Muscle of back (tissue), 11 donors: Measurements from ENCODE around the gene AGK. TPM values are rescaled to one million over a fixed set of nuclear protein-coding genes. Genes with fewer than 3 reads are reported as not detected.
"Not testable (repeated sequence)": the region's sequence is repeated elsewhere in the genome, so short reads cannot be mapped to it uniquely, and the experiment has no call there.

ENCODE experiments used
- DNase-seq, 3 donors: peaks; one replicate each; pipeline versions ENCODE4 v3.0.0 to v3.0.0-alpha.2; 2013
- polyA plus RNA-seq, 10 donors: library from polyadenylated mRNA; unstranded; fragments of 120-200 nt; gene quantifications; one replicate each; pipeline ENCODE4 v1.2.1, GENCODE V29; 2013; ENCODE audit not compliant: insufficient read length in 10 of 10

AGK gene
- polyA plus RNA-seq, 10 donors, result 13.9 to 25.3 (median 19.4) TPM

GRCh38 chr7:141675436-141676215, 124.4 kb downstream of the AGK start:
- no peak for DNase-seq

- no peak for DNase-seq
These were observed 125.4 kb downstream of the AGK start for GRCh38 chr7:141676618-141677017.

- no peak for DNase-seq
These were observed 127.8 kb downstream of the AGK start for GRCh38 chr7:141679014-141679413.

GRCh38 chr7:141685285-141686023, 134.2 kb downstream of the AGK start:
- peak; percentile 25 to 65 (median 40) for DNase-seq

GRCh38 chr7:141686074-141686473, 134.9 kb downstream of the AGK start:
- DNase-seq, result no peak

- no peak for DNase-seq
These were observed 135.5 kb downstream of the AGK start for GRCh38 chr7:141686670-141687069.

GRCh38 chr7:141688043-141688442, 136.8 kb downstream of the AGK start:
- no peak for DNase-seq

- DNase-seq, result not testable (repeated sequence)
These were observed 138.0 kb downstream of the AGK start for GRCh38 chr7:141689072-141689825.

GRCh38 chr7:141691540-141691939, 140.3 kb downstream of the AGK start:
- DNase-seq, result no peak

- DNase-seq, result no peak
These were observed 140.8 kb downstream of the AGK start for GRCh38 chr7:141691961-141692360.

- DNase-seq, result no peak
These were observed 141.9 kb downstream of the AGK start for GRCh38 chr7:141693082-141693481.

- no peak for DNase-seq
These were observed 144.6 kb downstream of the AGK start for GRCh38 chr7:141695803-141696289.

GRCh38 chr7:141696348-141696747, 145.1 kb downstream of the AGK start:
- no peak for DNase-seq

GRCh38 chr7:141697211-141697871, 146.1 kb downstream of the AGK start:
- no peak for DNase-seq

GRCh38 chr7:141698247-141699015, 147.2 kb downstream of the AGK start:
- DNase-seq, result no peak

- DNase-seq, result no peak
These were observed 148.7 kb downstream of the AGK start for GRCh38 chr7:141699860-141700259.

GRCh38 chr7:141700296-141700847, 149.2 kb downstream of the AGK start:
- no peak for DNase-seq

GRCh38 chr7:141700848-141701371, 149.7 kb downstream of the AGK start:
- DNase-seq, result peak in 1 of 3 donors; percentile 15

- DNase-seq, result peak in 2 of 3 donors; percentile 35 to 57
These were observed 150.4 kb downstream of the AGK start for GRCh38 chr7:141701489-141702046.

- peak; percentile 26 to 67 (median 46) for DNase-seq
These were observed 150.9 kb downstream of the AGK start, which contains the start of gene DENND11 for GRCh38 chr7:141702047-141702567. DENND11 (minus strand) TSS chr7:141702166; CDS start chr7:141702153, 13 bp downstream.
